OCI-M2 (cell line): ENCODE measurements around the gene SSC4D.
A peak's percentile ranks its signal among the peaks of the same experiment; 100 is the strongest.
"Not testable (repeated sequence)": the region's sequence is repeated elsewhere in the genome, so short reads cannot be mapped to it uniquely, and the experiment has no call there.

Experiments used
- DNase-seq: peaks from one replicate; lab custom pipeline; 2025; ENCODE audit not compliant: unreplicated experiment; lab: John Stamatoyannopoulos, UW

Gene SSC4D

GRCh38 chr7:76409537-76409936 is at the start of gene SSC4D:
SSC4D (minus strand) TSS chr7:76409697; CDS start chr7:76404439, 5,258 bp downstream.
- no peak for DNase-seq

DNA sequence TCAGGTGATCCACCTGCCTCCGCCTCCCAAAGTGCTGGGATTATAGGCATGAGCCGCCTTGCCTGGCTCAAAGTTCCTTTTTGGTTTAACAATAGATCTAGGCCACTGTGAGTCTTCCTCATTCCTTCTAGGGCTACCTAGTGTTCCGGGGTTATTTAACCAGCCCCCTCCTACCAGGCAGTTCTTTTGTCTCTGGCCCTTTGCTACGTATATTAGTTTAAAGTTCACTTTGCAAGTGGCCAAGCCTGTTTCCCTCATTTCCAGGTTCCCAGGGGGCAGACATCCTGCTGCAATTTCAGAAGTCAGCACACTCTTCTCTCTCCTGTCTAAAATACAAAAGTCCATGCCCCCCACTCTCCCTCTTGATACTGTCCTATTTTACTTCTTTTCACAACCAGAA is 49.0 kb upstream of the SSC4D start:
- DNase-seq = not testable (repeated sequence)

DNA sequence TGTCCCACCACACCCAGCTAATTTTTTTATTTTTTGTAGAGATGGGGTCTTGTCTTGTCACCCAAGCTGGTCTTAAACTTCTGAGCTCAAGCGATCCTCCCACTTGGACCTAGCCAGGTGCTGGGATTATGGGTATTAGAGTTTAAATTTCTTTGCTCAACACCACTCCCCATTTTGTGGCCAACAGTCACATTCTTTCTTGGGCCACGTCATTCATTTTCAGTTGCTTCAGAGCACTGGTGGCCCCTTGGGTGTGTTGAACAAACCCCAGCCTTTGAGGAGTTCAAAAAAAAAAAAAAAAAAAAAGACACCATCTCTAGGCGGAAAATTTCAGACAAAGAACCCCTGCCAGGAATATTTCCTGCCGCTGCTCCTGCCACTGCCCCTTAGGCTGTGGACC is 47.5 kb upstream of the SSC4D start:
- not testable (repeated sequence) for DNase-seq

- peak; percentile 20 for DNase-seq
These were observed 36.1 kb upstream of the SSC4D start for GRCh38 chr7:76445577-76446008.

GRCh38 chr7:76443846-76444245 is 34.3 kb upstream of the SSC4D start:
- not testable (repeated sequence) for DNase-seq

DNA sequence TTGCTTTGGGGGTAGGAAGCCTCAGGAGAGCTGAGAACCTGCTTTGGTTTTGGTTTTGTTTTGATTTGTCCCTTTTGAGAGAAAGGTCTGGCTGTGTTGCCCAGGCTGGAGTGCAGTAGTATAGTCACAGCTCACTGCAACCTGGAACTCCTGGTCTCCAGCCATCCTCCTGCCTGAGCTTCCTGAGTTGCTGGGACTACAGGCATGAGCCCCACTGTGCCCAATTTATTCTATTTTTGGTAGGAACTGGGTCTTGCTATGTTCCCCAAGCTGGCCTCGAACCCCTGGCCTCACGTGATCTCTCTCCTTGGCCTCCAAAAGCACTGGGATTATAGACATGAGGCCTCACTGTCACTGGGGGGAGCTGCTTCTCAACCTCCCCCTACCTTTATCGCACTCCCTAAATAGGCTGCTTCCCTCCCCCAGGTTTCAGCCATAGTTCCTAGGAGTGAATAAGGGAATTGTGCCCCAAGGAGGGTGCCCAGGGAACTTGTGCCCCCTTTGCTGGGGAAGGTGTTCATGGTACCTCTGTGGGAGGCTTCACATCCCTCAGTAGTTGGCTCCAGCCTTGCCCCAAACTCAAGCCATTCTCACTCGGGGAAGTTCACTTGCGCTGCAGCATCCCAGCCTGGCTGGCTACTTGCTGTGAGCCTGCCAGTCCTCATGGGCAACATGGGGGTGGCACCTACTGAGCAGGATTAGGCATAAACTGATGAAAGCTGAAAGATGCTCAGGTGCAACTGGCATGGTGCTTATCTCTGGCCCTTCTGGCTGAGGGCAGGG is 33.4 kb upstream of the SSC4D start:
- DNase-seq = not testable (repeated sequence)

GRCh38 chr7:76441792-76442191 is 32.3 kb upstream of the SSC4D start:
- DNase-seq = not testable (repeated sequence)

- not testable (repeated sequence) for DNase-seq
These were observed 30.9 kb upstream of the SSC4D start for GRCh38 chr7:76440404-76440803.

GRCh38 chr7:76439120-76439888 is 29.8 kb upstream of the SSC4D start:
- not testable (repeated sequence) for DNase-seq

GRCh38 chr7:76437873-76438272 is 28.4 kb upstream of the SSC4D start:
- peak; percentile 16 for DNase-seq

GRCh38 chr7:76430836-76431235 is 21.3 kb upstream of the SSC4D start:
- DNase-seq = no peak

GRCh38 chr7:76430211-76430610 is 20.7 kb upstream of the SSC4D start:
- DNase-seq = no peak

DNA sequence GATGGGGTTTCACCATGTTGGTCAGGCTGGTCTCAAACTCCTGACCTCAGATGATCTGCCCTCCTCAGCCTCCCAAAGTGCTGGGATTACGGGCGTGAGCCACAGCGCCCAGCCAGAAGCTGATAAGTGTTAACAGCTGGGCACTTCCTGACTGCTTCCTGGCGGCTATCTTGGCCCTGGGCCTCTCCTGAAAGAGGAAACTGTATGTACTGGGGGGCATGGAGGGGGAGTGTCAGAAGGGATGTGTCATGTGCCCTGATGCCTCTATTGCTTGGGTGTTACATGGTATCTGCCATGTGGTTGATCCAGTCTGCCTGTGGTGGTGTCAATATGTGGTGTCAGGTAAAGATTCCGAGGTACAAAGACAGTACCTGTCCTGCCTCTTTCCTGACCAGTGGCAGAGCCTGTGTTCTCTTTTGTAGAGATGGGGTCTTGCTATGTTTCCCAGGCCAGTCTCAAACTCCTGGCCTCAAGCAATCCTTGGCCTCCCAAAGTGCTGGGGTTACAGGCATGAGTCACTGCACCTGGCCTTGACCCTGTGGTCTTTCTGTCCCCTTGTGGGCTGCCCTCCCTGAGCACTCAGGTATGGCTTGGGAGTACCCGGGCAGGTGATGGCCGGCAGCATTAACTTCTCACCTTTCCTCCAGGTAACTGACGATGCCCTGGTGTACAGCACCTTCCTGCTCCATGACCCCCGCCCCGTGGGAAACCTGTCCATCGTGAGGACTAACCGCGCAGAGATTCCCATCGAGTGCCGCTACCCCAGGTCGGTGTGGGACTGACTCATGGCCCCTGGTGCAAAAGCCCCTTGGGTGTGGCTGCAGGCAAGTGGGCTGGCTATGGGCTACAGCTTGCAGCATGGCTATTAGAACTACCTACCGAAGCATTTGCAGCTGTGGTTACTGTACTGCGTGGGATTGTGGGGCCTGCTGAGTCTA is 19.6 kb upstream of the SSC4D start:
- no peak for DNase-seq

- no peak for DNase-seq
These were observed 18.8 kb upstream of the SSC4D start for GRCh38 chr7:76428149-76428823.

DNA sequence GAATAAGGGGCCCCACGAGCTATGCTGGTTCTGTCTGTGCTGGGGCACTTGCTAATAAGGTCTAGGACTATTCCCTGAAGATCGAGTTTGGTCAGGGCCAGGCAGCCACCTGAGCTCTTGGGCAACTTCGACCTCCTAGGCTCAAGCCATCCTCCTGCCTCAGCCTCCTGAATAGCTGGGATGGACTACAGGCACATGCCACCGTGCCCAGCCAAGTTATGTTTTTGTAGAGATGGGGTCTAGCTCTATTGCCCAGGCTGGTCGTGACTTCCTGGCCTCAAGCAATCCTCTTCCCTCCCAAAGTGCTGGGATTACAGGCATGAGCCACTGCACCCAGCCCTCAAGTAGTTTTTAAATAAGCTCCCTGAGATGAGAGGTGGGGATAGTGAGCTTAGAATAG is 18.1 kb upstream of the SSC4D start:
- no peak for DNase-seq

DNA sequence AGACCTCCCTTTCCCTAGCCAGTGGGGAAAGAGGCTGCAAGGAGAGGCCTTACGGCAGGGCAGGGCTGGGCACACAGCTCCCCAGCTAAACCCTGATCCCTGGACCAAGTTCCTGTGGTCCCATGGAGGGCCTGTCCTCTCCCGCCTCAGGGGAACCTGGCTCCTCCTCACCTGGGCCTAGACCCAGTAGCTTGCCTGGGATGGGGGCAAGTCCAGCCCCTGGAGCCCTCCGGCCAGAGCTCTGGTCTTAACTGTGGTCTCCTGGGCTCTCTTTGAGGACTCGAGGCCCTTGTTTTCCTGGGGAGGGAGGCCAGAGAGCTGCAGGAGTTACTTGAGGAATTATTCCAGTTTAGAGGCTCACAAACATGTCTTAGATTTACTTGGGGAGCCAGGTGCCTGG is 16.7 kb upstream of the SSC4D start:
- no peak for DNase-seq

DNA sequence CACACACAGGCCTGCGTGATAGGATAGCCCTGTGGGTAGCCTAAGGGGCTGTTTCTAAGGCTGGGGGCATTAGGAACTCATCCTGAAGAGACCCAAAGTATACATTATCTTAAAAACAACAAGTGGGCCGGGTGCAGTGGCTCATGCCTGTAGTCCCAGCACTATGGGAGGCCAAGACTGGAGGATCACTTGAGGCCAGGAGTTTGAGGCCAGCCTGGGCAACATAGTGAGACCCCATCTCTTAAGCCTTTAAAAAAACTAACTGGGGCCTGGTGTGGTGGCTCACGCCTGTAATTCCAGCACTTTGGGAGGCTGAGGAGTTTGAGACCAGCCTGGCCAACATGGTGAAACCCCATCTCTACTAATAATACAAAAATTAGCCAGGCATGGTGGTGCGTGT is 16.1 kb upstream of the SSC4D start:
- not testable (repeated sequence) for DNase-seq

DNA sequence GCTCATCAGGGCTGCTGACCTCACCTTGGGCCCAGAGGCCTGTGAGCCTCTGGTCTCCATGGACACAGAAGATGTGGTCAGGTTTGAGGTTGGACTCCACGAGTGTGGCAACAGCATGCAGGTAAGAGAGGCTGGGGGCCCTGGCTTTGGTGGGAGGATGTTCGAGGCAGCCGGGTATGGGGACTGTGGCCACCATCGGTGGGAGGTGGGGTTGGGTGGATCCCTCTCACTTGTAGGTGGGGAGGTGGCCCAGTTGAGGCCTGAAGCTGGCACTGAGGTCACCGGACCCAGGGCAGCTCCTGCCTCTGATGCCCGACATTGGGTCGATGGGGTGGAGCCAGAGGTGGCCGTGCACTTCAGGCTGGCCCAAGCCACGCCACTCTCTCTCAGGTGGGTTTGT is 15.7 kb upstream of the SSC4D start:
- no peak for DNase-seq

GRCh38 chr7:76424413-76425111 is 15.1 kb upstream of the SSC4D start, which contains the start of gene ZP3:
ZP3 (plus strand) TSS chr7:76424950; CDS start chr7:76424965, 15 bp downstream.
- no peak for DNase-seq
